NOMO-1 treated with DMSO at 0.1 percent for 48 hours (cell line): Measurements from ENCODE around the gene RAC3.

Source experiments
- DNase-seq: peaks from one replicate; lab custom pipeline; 2025; ENCODE audit not compliant: unreplicated experiment; lab: John Stamatoyannopoulos, UW

Gene RAC3

DNA sequence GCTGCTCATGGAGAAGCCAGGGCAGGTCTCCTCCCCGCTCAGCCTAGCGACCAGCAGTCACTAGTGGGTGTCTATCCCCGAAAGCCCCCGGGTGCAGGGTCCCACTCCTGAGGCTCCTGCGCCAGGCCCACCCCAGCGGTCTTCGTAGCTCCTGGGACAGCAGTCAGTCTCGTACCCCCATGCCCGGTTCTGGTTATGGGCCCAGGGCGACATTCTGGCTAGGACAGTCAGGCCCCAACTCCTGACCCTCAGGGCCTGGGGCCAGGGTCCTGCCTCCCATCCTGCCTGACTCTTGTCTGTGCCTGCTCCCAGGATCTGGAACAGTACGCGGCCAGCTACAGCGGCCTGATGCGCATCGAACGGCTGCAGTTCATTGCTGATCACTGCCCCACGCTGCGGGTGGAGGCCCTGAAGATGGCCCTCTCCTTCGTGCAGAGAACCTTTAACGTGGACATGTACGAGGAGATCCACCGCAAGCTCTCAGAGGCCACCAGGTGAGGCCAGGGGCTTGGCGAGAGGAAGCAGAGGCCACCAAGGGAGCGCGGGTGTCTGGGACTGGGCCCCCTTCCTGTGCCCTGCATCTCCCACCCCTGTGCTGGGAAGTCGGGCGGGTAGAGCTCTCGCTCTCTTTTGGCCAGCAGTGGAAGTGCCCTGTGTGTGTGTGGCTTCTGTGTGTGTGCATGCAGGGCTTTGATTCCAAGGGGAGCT lies 22.2 kb downstream of the RAC3 start:
- DNase-seq: no peak

DNA sequence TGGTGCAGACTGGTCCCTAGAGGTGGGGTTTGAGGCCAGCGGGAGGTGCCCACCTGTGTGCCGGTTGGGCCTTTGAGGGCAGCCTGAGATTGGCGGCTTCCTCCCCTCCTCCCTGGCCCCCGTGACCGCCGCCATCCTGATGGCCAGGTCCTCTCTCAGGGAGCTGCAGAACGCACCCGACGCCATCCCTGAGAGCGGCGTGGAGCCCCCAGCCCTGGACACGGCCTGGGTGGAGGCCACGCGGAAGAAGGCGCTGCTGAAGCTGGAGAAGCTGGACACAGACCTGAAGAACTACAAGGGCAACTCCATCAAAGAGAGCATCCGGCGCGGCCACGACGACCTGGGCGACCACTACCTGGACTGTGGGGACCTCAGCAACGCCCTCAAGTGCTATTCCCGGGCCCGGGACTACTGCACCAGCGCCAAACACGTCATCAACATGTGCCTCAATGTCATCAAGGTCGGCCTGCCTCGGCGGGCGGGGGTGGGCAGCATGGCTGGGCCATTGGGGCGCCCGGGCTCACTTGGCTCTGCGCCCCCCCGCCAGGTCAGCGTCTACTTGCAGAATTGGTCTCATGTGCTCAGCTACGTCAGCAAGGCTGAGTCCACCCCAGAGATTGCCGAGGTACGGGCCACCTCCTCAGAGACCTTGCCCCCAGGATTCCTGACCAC lies 23.0 kb downstream of the RAC3 start:
- DNase-seq: no peak

GRCh38 chr17:82055023-82055964 lies 23.8 kb downstream of the RAC3 start:
- no peak for DNase-seq

DNA sequence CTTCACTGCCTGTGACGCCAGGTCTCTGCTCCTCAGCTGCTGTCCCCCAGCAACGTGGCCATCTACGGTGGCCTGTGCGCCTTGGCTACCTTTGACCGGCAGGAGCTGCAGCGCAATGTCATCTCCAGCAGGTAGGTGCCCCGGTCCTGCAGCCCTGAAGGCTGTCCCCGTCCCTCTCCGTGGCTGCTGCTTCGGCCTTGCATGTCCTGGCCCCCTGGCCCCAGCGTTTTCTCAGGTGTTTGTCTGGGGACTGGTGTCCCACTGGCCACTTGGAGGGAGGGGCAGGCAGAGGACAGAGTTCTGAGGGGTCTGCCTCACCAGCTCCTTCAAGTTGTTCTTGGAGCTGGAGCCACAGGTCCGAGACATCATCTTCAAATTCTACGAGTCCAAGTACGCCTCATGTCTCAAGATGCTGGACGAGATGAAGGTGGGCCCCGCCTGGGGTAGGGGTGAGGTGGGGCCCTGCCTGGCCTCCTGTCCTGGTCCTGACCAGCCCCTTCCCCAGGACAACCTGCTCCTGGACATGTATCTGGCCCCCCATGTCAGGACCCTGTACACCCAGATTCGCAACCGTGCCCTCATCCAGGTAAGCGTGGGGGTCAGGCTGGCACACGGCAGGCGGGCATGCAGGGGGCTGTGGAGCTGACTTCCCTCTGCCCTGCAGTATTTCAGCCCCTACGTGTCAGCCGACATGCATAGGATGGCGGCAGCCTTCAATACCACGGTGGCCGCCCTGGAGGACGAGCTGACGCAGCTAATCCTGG lies 24.7 kb downstream of the RAC3 start:
- no peak for DNase-seq

GRCh38 chr17:82056729-82057621 lies 25.5 kb downstream of the RAC3 start:
- DNase-seq: no peak

GRCh38 chr17:82058230-82058854 lies 26.9 kb downstream of the RAC3 start:
- DNase-seq: no peak

DNA sequence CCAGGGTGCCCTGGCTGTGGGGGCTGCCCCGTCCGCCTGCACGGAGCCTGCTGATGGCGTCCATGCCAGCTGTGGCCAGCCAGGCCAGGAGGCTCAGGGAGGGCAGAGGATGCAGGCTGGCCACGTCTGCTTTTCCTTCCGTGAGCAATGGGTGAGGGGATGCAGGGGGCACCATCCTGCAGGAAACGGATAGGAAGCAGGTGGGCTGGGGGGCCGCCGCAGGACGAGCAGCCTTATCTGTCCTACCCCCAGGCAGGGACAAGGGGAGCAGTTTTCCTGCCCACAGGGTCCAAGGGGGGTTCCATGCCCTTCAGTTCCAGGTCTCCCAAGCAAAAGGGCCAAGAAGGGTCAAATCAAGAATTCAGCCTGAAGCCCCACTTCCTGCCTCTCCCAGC lies 27.4 kb downstream of the RAC3 start:
- DNase-seq: no peak

DNA sequence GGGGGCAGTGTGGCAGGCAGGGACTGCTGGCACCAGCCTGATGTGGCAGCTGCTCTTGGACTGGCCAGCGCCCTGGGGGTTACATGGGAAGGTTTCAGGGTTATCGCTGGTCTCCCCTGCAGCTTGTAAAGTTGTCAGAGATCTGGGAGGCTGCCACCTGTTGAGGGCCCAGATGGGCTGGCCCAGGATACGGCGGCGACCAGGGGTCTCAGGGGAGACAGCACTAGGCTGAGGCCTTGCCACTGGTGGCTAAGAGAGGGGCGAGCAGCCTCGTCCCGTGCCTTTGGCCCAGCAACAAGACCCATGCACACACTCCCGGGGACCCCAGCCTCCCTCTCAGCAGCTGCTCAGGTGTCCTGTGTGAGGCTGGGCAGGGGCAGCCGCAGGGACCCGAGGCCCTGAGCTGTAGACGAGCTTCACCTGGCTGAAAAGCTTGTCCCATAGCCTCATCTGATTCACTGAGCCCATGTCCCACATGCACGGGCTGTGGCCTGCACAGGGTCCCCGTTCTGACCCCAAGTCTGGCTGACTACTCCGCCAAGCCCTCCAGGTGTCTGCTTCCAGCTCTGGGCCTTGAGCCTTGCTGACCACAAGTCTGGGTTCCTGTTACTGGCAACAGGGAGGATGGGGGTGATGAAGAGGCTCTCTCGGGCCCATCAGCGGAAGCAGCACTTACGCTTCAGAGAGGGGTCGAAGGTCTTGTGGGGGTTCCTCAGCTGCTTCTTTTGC lies 28.0 kb downstream of the RAC3 start:
- no peak for DNase-seq

DNA sequence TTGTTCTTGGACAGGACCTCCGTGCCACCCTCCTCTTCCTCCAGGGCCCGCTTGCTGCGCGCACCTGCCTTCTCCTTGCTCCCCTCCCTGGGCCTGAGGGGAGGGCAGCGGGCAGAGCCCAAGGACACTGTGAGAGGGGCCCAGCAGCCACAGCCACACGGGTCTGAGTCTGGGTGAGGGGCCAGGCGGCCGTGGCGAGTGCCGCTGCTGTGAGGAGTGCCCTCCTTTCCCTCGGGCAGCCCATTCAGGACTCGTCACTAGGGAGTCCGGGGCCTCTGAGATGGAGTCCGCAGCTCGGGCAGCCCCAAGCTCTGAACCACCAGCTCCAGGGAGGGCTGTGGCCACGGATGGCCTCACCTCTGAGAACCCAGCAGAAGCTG lies 28.5 kb downstream of the RAC3 start:
- no peak for DNase-seq

DNA sequence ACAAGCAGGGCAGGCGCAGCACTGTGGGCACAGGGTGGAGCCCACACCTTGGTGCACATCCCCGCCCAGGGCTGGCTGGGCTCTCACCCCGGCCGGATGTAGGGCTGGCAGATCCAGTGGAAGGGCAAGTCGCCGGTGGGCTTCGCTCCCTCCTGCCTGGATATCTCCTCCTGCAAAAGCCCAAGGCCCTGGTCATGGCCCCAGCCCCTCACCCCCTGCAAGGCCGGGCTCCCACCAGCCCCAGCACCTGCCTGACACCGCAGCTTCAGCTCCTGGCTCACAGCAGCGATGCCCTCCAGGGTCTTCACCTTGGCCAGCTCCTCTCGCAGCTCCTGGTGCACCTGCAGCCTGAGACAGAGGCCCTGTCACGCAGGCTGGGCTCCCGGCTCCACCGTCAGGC lies 29.1 kb downstream of the RAC3 start:
- no peak for DNase-seq

DNA sequence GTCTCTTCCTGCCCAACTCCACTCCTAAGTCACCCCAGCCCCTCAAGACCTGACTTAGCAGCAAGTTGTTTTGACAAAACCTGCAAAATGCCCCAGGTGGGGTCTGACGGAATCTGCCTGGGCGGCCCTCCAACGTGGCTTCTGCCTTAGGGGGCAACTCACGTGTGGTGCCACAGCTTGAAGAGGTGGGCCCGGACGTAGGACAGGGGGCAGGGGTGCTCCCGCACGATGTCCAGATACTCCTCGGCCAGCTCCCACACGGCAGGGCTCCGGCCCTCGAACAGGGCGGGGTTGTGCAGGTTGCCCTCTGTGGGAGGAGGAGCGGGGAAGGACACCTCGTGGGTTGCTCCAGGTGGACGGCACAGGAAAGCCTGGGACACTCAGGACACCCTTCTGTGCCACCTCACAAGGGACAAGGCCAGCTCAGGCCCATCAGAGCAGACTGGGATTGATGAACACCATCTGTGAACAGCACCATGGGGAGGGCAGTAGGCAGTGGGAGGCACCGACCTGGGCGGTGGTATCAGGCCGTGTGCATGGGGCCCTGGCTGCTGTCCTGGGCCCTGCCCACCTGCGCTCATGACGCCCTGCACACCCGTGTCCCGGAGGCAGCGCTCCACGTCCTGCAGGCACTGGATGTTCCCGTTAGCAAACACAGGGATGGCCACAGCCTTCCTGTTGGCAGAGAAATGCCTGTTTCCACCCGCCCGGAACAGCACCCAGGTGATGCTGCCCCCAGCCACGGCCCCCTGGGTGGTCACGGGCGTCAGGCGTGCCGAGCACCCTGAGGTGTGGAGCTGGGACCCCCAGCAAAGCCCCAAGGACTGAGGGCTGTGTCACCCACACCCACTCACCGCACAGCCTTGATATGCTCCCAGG lies 29.8 kb downstream of the RAC3 start:
- no peak for DNase-seq

GRCh38 chr17:82062076-82062983 lies 30.9 kb downstream of the RAC3 start:
- no peak for DNase-seq

GRCh38 chr17:82062984-82063368 lies 31.5 kb downstream of the RAC3 start:
- DNase-seq: no peak

GRCh38 chr17:82063424-82064415 lies 32.2 kb downstream of the RAC3 start:
- DNase-seq: no peak

DNA sequence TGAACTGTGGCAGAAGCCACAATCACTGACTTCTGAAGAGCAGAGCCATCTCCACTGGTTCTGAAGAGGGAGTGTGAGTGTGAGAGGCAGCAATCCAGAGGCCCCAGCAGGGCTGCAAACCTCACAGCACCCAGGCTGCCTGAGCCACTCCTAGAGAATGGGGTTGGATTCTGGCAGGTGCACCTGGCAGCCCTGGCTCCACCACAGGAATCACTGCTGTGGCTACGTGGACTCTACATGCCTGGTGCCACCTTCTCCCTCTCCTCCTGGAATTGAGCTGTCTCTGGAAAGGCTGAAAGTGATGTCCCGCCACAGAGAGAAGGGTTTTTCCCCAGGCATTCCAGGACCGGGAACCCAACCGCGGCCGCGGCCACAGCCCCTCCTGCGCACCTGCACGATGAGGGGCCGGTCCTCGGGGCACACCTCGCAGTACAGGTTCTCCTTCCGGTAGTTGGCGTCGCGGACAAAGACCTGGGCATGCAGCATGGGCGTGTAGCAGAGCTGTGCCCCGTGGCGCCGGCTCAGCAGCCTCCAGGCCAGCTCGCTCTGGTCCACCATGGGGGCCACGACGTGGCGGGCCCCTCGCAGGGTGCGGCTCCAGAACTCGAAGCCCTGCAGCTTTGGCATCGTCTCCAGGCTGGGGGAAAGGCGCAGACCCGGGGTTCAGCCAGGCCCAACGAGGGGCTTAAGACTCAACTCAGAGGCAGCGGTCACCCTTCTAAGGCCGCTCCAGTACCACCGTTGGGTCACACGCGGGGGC lies 33.1 kb downstream of the RAC3 start:
- no peak for DNase-seq
